D721Med (cell line): ENCODE results near the gene ZPBP2.
A peak's percentile ranks its signal among the peaks of the same experiment; 100 is the strongest.
"Not testable (repeated sequence)": the region's sequence is repeated elsewhere in the genome, so short reads cannot be mapped to it uniquely, and the experiment has no call there.

Source experiments
- DNase-seq: peaks from one replicate; pipeline ENCODE4 v3.0.0; 2011; ENCODE audit warnings: low spot score; ENCODE audit not compliant: insufficient read length
- FAIRE-seq: peaks from 2 replicates; lab custom pipeline; 2011; peaks lifted over from hg19 to GRCh38; lab: Jason Lieb, UNC
- TF ChIP-seq, protein P1 (sequence below): IDR thresholded peaks from 2 replicates; pipeline ENCODE4 v1.5.1; 2012; ENCODE audit warnings: mild to moderate bottlenecking, control low read depth; ENCODE audit not compliant: insufficient read depth; ENCODE audit errors: missing control alignments

The ZPBP2 gene

DNA sequence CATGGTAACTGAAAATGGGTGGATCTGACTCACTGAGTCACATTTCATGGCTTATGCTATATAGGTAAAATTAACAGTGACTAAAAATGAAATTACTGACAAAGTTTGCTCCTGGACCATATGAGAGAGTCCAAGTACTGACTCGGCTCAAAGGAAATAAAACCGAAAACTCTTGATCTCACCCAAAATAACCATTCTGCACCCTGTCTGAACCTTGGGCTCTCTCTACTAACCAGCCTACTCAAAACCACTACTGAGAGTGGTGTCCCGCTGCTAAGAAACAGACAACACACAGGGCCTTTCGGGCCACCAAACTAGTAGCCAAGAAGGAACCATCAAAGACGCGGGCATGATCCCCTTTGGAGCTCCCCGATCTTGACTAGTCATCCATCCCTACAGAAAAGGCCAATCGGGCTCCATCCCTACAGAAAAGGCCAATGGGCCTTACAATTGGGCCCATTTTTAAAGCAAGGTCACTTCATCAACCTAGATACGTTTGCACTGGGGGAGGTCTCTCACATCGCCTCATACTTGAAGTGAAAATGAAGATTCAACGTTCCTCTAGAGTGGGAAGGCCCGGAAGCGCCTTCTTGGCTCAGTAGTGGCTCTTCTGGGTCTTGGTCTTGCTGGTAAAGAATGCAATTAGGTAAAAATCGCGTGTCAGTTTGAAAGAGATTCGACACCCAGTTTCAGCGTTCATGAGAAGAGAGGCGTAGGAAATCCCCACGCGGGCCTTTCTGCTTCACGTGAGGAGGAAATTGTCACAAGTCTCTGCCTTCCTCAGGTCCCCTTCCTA, 720 bp upstream of the ZPBP2 start:
- TF ChIP-seq, protein P1, sequence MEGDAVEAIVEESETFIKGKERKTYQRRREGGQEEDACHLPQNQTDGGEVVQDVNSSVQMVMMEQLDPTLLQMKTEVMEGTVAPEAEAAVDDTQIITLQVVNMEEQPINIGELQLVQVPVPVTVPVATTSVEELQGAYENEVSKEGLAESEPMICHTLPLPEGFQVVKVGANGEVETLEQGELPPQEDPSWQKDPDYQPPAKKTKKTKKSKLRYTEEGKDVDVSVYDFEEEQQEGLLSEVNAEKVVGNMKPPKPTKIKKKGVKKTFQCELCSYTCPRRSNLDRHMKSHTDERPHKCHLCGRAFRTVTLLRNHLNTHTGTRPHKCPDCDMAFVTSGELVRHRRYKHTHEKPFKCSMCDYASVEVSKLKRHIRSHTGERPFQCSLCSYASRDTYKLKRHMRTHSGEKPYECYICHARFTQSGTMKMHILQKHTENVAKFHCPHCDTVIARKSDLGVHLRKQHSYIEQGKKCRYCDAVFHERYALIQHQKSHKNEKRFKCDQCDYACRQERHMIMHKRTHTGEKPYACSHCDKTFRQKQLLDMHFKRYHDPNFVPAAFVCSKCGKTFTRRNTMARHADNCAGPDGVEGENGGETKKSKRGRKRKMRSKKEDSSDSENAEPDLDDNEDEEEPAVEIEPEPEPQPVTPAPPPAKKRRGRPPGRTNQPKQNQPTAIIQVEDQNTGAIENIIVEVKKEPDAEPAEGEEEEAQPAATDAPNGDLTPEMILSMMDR = no peak
- DNase-seq (no peak), FAIRE-seq (no peak)

- no peak for DNase-seq
- no peak for FAIRE-seq
- TF ChIP-seq, protein P1 = no peak
Measured at GRCh38 chr17:39868554-39868942, 546 bp downstream of the ZPBP2 start.

GRCh38 chr17:39870776-39871175, 2.8 kb downstream of the ZPBP2 start:
- FAIRE-seq (no peak), DNase-seq (no peak)
- TF ChIP-seq, protein P1 = no peak

DNA sequence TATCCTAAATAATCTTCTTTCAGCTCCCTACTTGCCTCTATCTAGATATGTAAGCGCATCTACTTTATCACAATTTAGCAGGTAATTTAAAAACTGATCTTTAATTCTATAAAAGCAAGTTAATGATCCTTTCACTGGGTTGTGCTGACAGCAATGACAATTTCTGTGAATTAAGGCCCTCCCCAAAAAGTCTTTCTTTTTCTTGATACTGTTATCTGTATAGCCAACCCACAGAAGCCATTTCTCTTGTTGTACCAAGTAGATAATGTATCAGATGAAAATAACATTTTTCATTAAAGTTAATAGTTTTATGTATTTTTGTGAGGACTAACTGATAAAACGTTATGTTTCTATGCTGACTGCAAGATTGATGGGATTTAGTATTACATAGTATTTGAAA, 3.8 kb downstream of the ZPBP2 start:
- TF ChIP-seq, protein P1 = no peak
- DNase-seq = no peak
- FAIRE-seq = no peak

GRCh38 chr17:39872751-39873150, 4.7 kb downstream of the ZPBP2 start:
- FAIRE-seq (no peak), DNase-seq (no peak)

GRCh38 chr17:39886102-39886501, 18.1 kb downstream of the ZPBP2 start:
- not testable (repeated sequence) for FAIRE-seq, DNase-seq

More at GRCh38 chr17:39872751-39873150, 4.7 kb downstream of the ZPBP2 start:
- TF ChIP-seq, protein P1 = peak; percentile 21

- no peak for FAIRE-seq
- TF ChIP-seq, protein P1 = no peak
- no peak for DNase-seq
Measured at GRCh38 chr17:39887078-39887477, 19.1 kb downstream of the ZPBP2 start.
